IMR-90 (cell line): Measurements from ENCODE around the gene TNS1. TPM values are rescaled to one million over a fixed set of nuclear protein-coding genes. Genes with fewer than 3 reads are reported as not detected.

Experiments
- ATAC-seq: fragments of 200-7000 bp; cut with Tn5 transposase; 2 replicates; pipeline ENCODE4 v1.9.1; 2020; ENCODE audit warnings: low read depth, mild to moderate bottlenecking, moderate library complexity
- BruUV-seq: library from RNA; stranded (reverse); fragments of 400-500 nt; replicated peaks from 2 replicates; lab custom pipeline; 2021; lab: Mats Ljungman, UMichigan
- CTCF ChIA-PET: fragments of 300-600 bp; formaldehyde crosslinking; extraction: SDS; loops from one replicate; lab custom pipeline; 2021; ENCODE audit warnings: antibody characterized with exemption; lab: Yijun Ruan, JAX
- POLR2A ChIA-PET: fragments of 300-600 bp; sonication (Branson Sonifier 250); formaldehyde crosslinking; loops from one replicate; lab custom pipeline; 2022; ENCODE audit warnings: antibody characterized with exemption; ENCODE audit not compliant: unreplicated experiment; lab: Charles Lee
- DNase-seq: peaks from one replicate; pipeline ENCODE4 v3.0.0; 2013
- H2AFZ ChIP-seq: replicated peaks from 2 replicates; pipeline ENCODE3; 2013; ENCODE audit warnings: low read length, mild to moderate bottlenecking; ENCODE audit not compliant: poor library complexity
- H2AK5ac ChIP-seq: 2 replicates; pipeline ENCODE4 v1.6.1; 2013; ENCODE audit warnings: low read depth, low read length, inconsistent platforms
- H2AK9ac ChIP-seq: replicated peaks from 2 replicates; pipeline ENCODE3; 2013; ENCODE audit warnings: mild to moderate bottlenecking, low read depth, low read length, moderate library complexity; ENCODE audit not compliant: poor library complexity
- H2BK120ac ChIP-seq: 2 replicates; pipeline ENCODE4 v1.6.1; 2013; ENCODE audit warnings: low read depth, low read length, inconsistent platforms
- H2BK15ac ChIP-seq: 3 replicates; pipeline ENCODE4 v1.6.1; 2013; ENCODE audit warnings: low read depth, low read length, inconsistent platforms
- H2BK20ac ChIP-seq: 2 replicates; pipeline ENCODE4 v1.6.1; 2013; ENCODE audit warnings: low read depth, mild to moderate bottlenecking, inconsistent platforms, low read length, moderate library complexity
- H2BK5ac ChIP-seq: 2 replicates; pipeline ENCODE4 v1.6.1; 2013; ENCODE audit warnings: mild to moderate bottlenecking, low read depth, low read length, inconsistent platforms; ENCODE audit not compliant: poor library complexity, severe bottlenecking
- H3K14ac ChIP-seq: replicated peaks from 2 replicates; pipeline ENCODE4 v1.6.1; 2013; ENCODE audit warnings: low read depth, low read length, inconsistent platforms
- H3K18ac ChIP-seq: 2 replicates; pipeline ENCODE4 v1.6.1; 2013; ENCODE audit warnings: low read depth, low read length, control low read depth
- H3K23ac ChIP-seq: 2 replicates; pipeline ENCODE4 v1.6.1; 2013; ENCODE audit warnings: low read depth, low read length, inconsistent platforms
- H3K27ac ChIP-seq: 2 replicates; pipeline ENCODE4 v1.5.1; 2013; ENCODE audit warnings: mild to moderate bottlenecking, control low read depth, low read length; ENCODE audit not compliant: insufficient read depth
- H3K27me3 ChIP-seq: 2 replicates; pipeline ENCODE4 v1.6.1; 2013; ENCODE audit warnings: low read length; ENCODE audit not compliant: control insufficient read depth, insufficient read depth
- H3K36me3 ChIP-seq: 2 replicates; pipeline ENCODE4 v1.6.1; 2013; ENCODE audit warnings: low read length, mixed read lengths; ENCODE audit not compliant: control insufficient read depth, insufficient read depth
- H3K4ac ChIP-seq: 2 replicates; pipeline ENCODE4 v1.6.1; 2013; ENCODE audit warnings: low read depth, low read length, inconsistent platforms
- H3K4me1 ChIP-seq: 2 replicates; pipeline ENCODE4 v1.6.1; 2013; ENCODE audit warnings: low read length, mixed read lengths; ENCODE audit not compliant: control insufficient read depth, insufficient read depth
- H3K4me2 ChIP-seq: 2 replicates; pipeline ENCODE4 v1.6.1; 2013; ENCODE audit warnings: low read depth, mild to moderate bottlenecking, control low read depth, low read length, moderate library complexity
- H3K4me3 ChIP-seq: 2 replicates; pipeline ENCODE4 v1.5.1; 2013; ENCODE audit warnings: low read depth, mild to moderate bottlenecking, control low read depth, low read length, moderate library complexity; ENCODE audit not compliant: insufficient read depth
- H3K56ac ChIP-seq: 2 replicates; pipeline ENCODE4 v1.6.1; 2013; ENCODE audit warnings: low read length, inconsistent platforms; ENCODE audit not compliant: insufficient read depth; ENCODE audit errors: extremely low read depth
- H3K79me1 ChIP-seq, 2 experiments: 2 replicates each; pipeline ENCODE4 v1.6.1; 2013; ENCODE audit warnings: low read length in 2 of 2, inconsistent platforms in 1 of 2, low read depth in 1 of 2
- H3K9ac ChIP-seq: 2 replicates; pipeline ENCODE4 v1.6.1; 2013; ENCODE audit warnings: low read depth, low read length, control low read depth
- H3K9me1 ChIP-seq: 2 replicates; pipeline ENCODE4 v1.6.1; 2013; ENCODE audit warnings: low read length, inconsistent platforms; ENCODE audit not compliant: insufficient read depth
- H3K9me3 ChIP-seq: 2 replicates; pipeline ENCODE4 v1.6.1; 2013; ENCODE audit warnings: low read length; ENCODE audit not compliant: control insufficient read depth, insufficient read depth
- H4K20me1 ChIP-seq: 2 replicates; pipeline ENCODE4 v1.6.1; 2013; ENCODE audit warnings: low read length, inconsistent platforms; ENCODE audit not compliant: insufficient read depth
- H4K5ac ChIP-seq: 2 replicates; pipeline ENCODE4 v1.6.1; 2013; ENCODE audit warnings: mild to moderate bottlenecking, low read depth, low read length, control low read depth
- H4K8ac ChIP-seq, 2 experiments: 2 replicates each; pipeline ENCODE4 v1.6.1; 2013; ENCODE audit warnings: low read depth in 2 of 2, low read length in 2 of 2, control low read depth in 1 of 2, inconsistent platforms in 1 of 2
- H4K91ac ChIP-seq: 2 replicates; pipeline ENCODE4 v1.6.1; 2013; ENCODE audit warnings: low read depth, low read length, inconsistent platforms; ENCODE audit not compliant: insufficient read depth
- BHLHE40 ChIP-seq: fragments of 150-350 bp; IDR thresholded peaks from 2 replicates; pipeline ENCODE4 v1.6.1; 2016; ENCODE audit warnings: mild to moderate bottlenecking, low read depth, low read length
- CEBPB ChIP-seq: IDR thresholded peaks from 2 replicates; pipeline ENCODE4 v1.6.1; 2012; ENCODE audit warnings: low read depth, low read length, improper control_type of control experiment
- CHD1 ChIP-seq: IDR thresholded peaks from 2 replicates; pipeline ENCODE4 v1.6.1; 2012; ENCODE audit warnings: low read depth, low read length, improper control_type of control experiment
- FOS ChIP-seq: fragments of 150-350 bp; IDR thresholded peaks from 2 replicates; pipeline ENCODE4 v1.6.1; 2016; ENCODE audit warnings: low read depth, low read length
- MAZ ChIP-seq: IDR thresholded peaks from 2 replicates; pipeline ENCODE4 v1.6.1; 2012; ENCODE audit warnings: low read depth, mild to moderate bottlenecking, low read length, improper control_type of control experiment, moderate library complexity, borderline replicate concordance
- MXI1 ChIP-seq: IDR thresholded peaks from 2 replicates; pipeline ENCODE4 v1.6.1; 2012; ENCODE audit warnings: low read depth, mild to moderate bottlenecking, low read length, moderate library complexity, borderline replicate concordance
- POLR2A ChIP-seq: IDR thresholded peaks from 2 replicates; pipeline ENCODE4 v1.6.1; 2012; ENCODE audit warnings: mild to moderate bottlenecking, low read depth, low read length
- RAD21 ChIP-seq: IDR thresholded peaks from 2 replicates; pipeline ENCODE4 v1.6.1; 2012; ENCODE audit warnings: low read length, improper control_type of control experiment
- RCOR1 ChIP-seq: IDR thresholded peaks from 2 replicates; pipeline ENCODE4 v1.6.1; 2012; ENCODE audit warnings: mild to moderate bottlenecking, low read length, improper control_type of control experiment; ENCODE audit not compliant: insufficient replicate concordance
- RFX5 ChIP-seq: IDR thresholded peaks from 2 replicates; pipeline ENCODE4 v1.8.0; 2012; ENCODE audit warnings: low read depth, mild to moderate bottlenecking, low read length, moderate library complexity
- whole genome bisulfite sequencing, 2 experiments: methylation state at CpG; one replicate each; pipeline versions ENCODE4 v1.1.5 to v1.1.7; 2013; ENCODE audit warnings: missing lambda C conversion rate in 2 of 2; ENCODE audit not compliant: insufficient read length in 1 of 2; ENCODE audit errors: extremely low coverage in 2 of 2; 5-methylcytosine and 5-hydroxymethylcytosine counted together
- dilution Hi-C: fragments of 300-500 bp; cut with HindIII; formaldehyde crosslinking; loops from one replicate; pipeline ENCODE4 v1.14.3; 2018; ENCODE audit warnings: low sequenced_read_pairs; ENCODE audit not compliant: unreplicated experiment
- in situ Hi-C: fragments of 300-500 bp; cut with MboI; formaldehyde crosslinking; loops from 3 replicates; pipeline ENCODE4 v1.14.3; 2019; ENCODE audit warnings: low sequenced_read_pairs, inconsistent platforms, mixed read lengths
- intact Hi-C: fragments of 100-400 bp; cut with micrococcal nuclease; formaldehyde crosslinking; loops from 2 replicates; pipeline ENCODE4 v1.10.0; 2022
- polyA plus RNA-seq, 3 experiments: library from polyadenylated mRNA; depleted of rRNA; stranded (reverse); fragments of >200 nt; gene quantifications; 2 replicates each; pipeline ENCODE4 v1.2.3, GENCODE V29; 2012; ENCODE audit warnings: low replicate concordance in 1 of 3
- total RNA-seq: library from RNA; depleted of rRNA; stranded (reverse); fragments of >200 nt; gene quantifications from 2 replicates; pipeline ENCODE4 v1.2.3, GENCODE V29; 2012
- TF ChIP-seq, protein P1 (sequence below): fragments of 150-350 bp; IDR thresholded peaks from 2 replicates; pipeline ENCODE4 v1.6.1; 2016; ENCODE audit warnings: low read depth, mild to moderate bottlenecking, low read length, moderate library complexity, borderline replicate concordance
- TF ChIP-seq, protein P2 (sequence below): conservative IDR thresholded peaks from 2 replicates; pipeline ENCODE4 v1.5.1; 2012; ENCODE audit warnings: mild to moderate bottlenecking, low read depth, low read length, improper control_type of control experiment
- TF ChIP-seq, protein P3 (sequence below): fragments of 150-350 bp; IDR thresholded peaks from 2 replicates; pipeline ENCODE4 v1.6.1; 2017; ENCODE audit warnings: mild to moderate bottlenecking, antibody characterized with exemption, low read length, low read depth

The TNS1 gene
- total and polyA plus RNA-seq, 2 of the 4 experiments (the other 2 are of a cell fraction) = 41.1 to 45.2 TPM

DNA sequence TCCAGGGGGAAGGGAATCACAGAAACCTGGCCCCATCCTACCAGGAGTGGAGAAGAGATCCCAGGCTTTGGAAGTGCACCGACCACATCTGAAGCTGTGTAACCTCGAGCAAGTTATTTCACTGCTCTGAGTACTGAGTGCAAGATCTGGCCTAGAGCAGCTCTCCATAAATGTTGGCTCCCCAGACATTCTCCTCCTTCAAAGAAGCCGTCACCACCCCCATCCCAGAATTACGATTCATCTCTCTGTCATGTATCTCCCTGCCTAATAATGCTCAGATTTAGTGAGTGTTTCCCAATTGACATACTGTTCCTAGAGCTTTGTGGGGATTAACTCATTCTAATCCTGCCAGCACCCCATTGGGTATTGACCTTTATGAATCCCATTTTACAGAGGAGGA is 51.7 kb downstream of the TNS1 start:
- no peak for DNase-seq
- no peaks in the 10 kb centered on the region for H3K9me3 ChIP-seq
- dilution Hi-C loops (no loop called here), intact Hi-C loops (no loop called here), in situ Hi-C loops (no loop called here)
- no peak overlapping the region for H3K4ac ChIP-seq
- no peak overlapping the region for H4K8ac ChIP-seq
- H3K27ac ChIP-seq = no peak overlapping the region
- WGBS, 2 experiments = no CpG with 5 or more reads among the region's 4 CpGs
- H2AFZ ChIP-seq = peak overlapping the region; percentile 37
- H3K56ac ChIP-seq = no peak overlapping the region
- peaks cover 21% of the 10 kb centered on the region for H3K4me1 ChIP-seq
- H3K27me3 ChIP-seq = no peaks in the 10 kb centered on the region
- no peak overlapping the region for H2BK5ac ChIP-seq
- H2BK20ac ChIP-seq = no peak overlapping the region
- H4K20me1 ChIP-seq = peaks cover 32% of the 10 kb centered on the region
- no peak overlapping the region for H3K9ac ChIP-seq
- H3K9me1 ChIP-seq = peaks cover 17% of the 10 kb centered on the region
- H4K5ac ChIP-seq = no peak overlapping the region
- peak; percentile 53 for ATAC-seq
- H2AK5ac ChIP-seq = peak overlapping the region; percentile 28; the same call in 1 of the 2 replicates
- no peaks in the 10 kb centered on the region; the same call in 1 of the 2 replicates for H3K36me3 ChIP-seq
- CTCF ChIA-PET = no interaction called here
- H3K4me2 ChIP-seq = no peak overlapping the region
- no peak overlapping the region for H3K18ac ChIP-seq
- BruUV-seq = no TSS peak
- peak overlapping the region; percentile 5; the same call in 1 of the 2 replicates for H4K91ac ChIP-seq
- H2BK120ac ChIP-seq = no peak overlapping the region
- no peak overlapping the region for H2AK9ac ChIP-seq
- no peak overlapping the region for H2BK15ac ChIP-seq
- no peak overlapping the region for H3K4me3 ChIP-seq
- no peak overlapping the region for H3K14ac ChIP-seq
- peaks cover 32 to 67% of the 10 kb centered on the region in 2 experiments; a peak in 3 of 4 replicates for H3K79me1 ChIP-seq
- no peak overlapping the region for H3K23ac ChIP-seq
- POLR2A ChIA-PET = interaction anchor here (0.8 kb wide), 1 partner anchor 14 kb away, joined by 3 read pairs; no protein-coding TSS in a partner anchor
- TF ChIP-seq CEBPB (no peak), MXI1 (no peak), POLR2A (no peak), BHLHE40 (no peak), RFX5 (no peak), RCOR1 (no peak), MAZ (no peak), RAD21 (no peak), FOS (no peak), CHD1 (no peak)
- TF ChIP-seq, protein P1, sequence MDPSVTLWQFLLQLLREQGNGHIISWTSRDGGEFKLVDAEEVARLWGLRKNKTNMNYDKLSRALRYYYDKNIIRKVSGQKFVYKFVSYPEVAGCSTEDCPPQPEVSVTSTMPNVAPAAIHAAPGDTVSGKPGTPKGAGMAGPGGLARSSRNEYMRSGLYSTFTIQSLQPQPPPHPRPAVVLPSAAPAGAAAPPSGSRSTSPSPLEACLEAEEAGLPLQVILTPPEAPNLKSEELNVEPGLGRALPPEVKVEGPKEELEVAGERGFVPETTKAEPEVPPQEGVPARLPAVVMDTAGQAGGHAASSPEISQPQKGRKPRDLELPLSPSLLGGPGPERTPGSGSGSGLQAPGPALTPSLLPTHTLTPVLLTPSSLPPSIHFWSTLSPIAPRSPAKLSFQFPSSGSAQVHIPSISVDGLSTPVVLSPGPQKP = no peak
- TF ChIP-seq, protein P2, sequence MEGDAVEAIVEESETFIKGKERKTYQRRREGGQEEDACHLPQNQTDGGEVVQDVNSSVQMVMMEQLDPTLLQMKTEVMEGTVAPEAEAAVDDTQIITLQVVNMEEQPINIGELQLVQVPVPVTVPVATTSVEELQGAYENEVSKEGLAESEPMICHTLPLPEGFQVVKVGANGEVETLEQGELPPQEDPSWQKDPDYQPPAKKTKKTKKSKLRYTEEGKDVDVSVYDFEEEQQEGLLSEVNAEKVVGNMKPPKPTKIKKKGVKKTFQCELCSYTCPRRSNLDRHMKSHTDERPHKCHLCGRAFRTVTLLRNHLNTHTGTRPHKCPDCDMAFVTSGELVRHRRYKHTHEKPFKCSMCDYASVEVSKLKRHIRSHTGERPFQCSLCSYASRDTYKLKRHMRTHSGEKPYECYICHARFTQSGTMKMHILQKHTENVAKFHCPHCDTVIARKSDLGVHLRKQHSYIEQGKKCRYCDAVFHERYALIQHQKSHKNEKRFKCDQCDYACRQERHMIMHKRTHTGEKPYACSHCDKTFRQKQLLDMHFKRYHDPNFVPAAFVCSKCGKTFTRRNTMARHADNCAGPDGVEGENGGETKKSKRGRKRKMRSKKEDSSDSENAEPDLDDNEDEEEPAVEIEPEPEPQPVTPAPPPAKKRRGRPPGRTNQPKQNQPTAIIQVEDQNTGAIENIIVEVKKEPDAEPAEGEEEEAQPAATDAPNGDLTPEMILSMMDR = no peak
- TF ChIP-seq, protein P3, sequence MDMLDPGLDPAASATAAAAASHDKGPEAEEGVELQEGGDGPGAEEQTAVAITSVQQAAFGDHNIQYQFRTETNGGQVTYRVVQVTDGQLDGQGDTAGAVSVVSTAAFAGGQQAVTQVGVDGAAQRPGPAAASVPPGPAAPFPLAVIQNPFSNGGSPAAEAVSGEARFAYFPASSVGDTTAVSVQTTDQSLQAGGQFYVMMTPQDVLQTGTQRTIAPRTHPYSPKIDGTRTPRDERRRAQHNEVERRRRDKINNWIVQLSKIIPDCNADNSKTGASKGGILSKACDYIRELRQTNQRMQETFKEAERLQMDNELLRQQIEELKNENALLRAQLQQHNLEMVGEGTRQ = no peak
